Stimulated activated naive CD8-positive, alpha-beta T cell treated with anti-CD3 and anti-CD28 coated beads, Interleukin-15, Interleukin-2, amounts not matched to agents 100 U/mL and 50 U/mL, for 24 hours (primary cell): ENCODE measurements around the gene KCNIP4.

Experiments
- ATAC-seq: fragments of 150-1000 bp; cut with Tn5 transposase; one replicate; pipeline ENCODE4 v1.10.0; 2021
- DNase-seq: peaks from one replicate; pipeline ENCODE4 v3.0.0; 2021

KCNIP4 gene

DNA sequence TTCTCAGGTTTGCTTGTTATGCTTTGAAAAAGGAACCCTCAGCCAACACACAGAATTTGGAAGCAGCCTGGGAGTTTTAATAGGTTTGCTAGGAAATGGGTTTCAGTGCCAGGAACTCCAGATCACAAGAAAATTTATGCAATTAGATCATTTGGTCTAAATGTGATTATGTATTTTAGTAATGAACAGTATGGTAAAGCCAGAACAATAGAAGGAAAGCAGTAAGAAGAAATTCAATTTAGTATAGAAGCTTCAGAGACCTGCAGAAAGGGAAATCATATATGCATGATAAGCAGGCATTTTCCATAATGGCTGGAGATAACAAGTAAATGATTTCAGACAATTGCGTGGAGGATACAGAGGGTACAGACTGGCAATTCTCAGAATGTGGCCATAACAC is 184.7 kb downstream of the KCNIP4 start:
- no peak for DNase-seq
- no peak for ATAC-seq

DNA sequence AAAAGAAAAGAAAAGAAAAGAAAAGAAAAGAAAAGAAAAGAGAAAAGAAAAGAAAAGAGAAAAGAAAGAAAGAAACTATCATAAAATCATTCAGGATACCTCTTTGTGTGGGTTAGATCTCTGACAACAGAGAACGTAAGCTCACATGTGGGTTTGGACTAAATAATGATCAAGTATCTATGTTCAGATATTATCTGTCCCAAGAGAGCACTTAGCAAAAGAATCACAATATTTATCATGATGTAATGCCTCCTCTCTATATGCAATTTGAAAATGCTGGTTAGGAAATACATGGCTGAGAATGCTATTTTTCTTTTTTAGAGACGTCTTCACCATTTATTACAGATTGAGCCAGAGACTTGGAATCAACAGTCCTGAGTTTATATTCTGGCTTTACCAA is 191.3 kb downstream of the KCNIP4 start:
- ATAC-seq (no peak), DNase-seq (no peak)

DNA sequence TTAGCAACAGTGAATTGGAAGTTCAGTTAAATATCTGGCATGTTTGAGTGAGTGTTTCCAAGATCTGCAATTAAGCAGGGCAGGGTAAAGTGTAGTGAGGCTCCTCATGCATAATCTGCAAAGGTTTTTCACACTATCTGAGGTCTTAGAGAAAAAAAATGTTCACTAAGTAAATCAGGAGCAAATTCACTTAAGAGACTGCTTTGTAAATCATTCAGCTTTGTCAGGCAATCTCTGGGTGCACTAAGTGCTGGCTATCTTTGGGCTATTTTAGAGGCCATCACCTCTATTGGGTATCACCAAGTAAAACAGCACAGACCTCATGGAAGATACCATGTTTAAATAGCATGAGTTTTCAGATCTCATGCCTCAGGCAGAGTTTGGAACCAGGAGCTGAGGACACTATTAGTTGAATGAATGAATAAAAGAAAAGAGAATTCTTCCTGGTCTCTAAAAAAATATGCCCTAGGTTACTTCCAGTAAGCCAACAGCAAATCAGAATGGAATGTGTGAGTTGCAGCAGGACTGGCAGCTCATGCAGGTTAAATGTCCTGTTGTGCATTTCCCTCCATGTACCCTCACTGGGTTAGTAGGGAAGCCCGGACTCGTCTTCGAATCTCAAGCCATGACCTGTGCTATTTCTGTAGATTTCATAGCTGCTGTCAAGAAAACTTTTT is 195.3 kb downstream of the KCNIP4 start:
- no peak for ATAC-seq
- DNase-seq, result no peak

DNA sequence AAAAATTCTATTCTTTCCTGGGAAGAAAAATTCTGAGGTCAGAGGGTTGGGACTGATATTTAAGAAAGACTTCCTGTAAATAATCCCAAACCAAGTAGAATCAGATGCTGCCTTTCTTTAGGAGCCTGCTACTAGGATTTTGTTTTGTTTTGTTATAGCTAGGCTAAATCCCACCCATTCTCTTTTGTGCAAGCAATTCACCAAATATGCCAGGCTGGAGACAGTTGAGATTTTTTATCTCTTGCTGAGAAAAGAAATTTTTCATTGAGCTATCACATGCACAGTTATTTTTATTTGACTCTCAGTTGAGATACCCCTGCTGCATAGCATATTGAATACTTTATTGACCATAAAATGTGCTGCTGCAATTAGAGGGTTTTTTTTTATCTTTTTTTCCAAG is 196.0 kb downstream of the KCNIP4 start:
- ATAC-seq, result no peak
- no peak for DNase-seq

DNA sequence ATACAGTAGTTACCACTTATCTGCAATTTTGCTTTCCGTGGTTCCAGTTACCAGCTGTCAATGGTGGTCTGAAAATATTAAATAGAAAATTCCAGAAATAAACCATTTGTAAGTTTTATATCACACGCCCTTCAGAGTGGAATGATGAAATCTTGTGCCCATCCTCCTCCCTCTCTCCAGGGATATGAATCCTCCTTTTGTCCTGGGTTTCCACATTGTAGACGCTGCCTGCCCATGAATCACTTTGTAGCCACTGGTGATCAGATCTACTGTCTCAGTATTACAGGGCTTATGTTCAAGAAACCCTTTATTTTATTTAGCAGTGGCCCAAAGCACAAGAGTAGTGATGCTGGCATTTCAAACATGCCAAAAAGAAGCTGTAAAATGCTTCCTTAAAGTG is 198.6 kb downstream of the KCNIP4 start:
- no peak for DNase-seq
- ATAC-seq, result no peak

DNA sequence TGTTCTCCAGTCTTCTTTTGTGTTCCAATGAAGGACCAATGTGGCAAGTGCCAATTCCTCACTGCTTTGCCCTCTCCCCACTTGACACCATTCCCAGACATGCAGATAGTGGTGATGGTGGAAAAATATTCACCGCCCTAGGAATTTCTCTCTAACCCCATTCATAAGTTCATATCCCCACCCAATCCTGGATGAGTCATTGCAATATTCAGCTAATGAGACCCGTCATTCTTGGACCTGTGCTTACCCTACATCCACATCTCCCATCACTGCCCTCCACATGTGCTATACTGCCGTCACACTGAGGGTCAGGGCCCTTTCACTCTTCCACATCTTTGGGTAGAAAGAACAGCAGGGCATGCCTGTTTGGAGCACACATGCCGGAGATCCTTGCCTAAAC is 199.2 kb downstream of the KCNIP4 start:
- DNase-seq, result no peak
- no peak for ATAC-seq

DNA sequence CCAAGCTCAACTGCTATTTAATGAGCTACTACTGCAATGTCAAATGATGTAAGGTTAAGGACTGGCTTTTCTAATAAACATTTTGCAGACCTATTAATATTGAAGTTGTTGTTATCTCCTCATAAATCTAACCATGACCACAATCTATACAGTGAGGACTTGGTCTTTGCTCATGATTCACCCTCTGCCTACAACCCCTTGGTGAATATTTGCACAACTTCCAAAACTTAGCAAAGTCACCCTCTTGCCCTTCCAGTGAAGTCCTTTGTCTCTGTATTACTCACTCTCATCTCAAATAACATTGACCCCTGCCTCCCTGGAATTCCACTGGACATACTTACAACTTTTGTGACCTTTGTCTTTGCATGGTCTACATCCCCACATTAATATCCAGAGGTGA is 204.5 kb downstream of the KCNIP4 start:
- DNase-seq, result no peak
- no peak for ATAC-seq

DNA sequence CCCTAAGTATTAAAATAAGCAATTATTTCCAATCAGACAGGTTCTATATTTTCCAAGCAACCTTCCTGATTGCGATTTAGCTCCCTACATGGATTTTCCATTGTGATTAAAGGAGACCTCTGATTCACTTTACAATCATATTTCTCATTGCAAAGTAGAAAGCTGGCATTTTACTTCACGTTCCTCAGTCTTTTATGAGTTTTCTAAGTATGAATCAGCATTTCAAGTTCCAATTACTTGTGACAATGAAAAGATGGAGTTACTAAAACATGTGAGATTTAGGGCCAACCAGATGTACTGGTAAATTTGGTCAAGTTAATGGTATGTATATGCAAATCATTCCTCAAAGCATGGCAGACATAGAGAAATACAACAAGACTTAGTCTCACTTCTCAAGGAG is 206.2 kb downstream of the KCNIP4 start:
- no peak for DNase-seq
- ATAC-seq, result no peak

DNA sequence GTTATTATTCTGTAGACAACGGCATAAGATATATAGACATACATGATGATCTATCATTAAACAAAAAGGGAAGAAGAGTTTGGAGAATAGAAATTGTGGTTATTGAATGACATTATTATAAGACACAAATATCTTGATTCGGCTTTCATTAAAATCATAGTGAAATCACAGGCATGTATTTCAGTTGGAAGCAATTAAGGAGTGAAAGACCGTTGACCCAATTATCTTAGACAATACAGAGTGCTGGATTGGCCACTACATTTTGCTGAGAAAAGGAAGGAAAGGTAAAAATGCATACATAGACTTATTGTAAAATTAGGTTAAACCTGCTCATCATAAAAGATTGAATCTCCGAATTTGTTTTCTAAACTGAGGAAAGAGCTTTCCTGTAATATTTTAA is 209.8 kb downstream of the KCNIP4 start:
- DNase-seq, result no peak
- no peak for ATAC-seq

DNA sequence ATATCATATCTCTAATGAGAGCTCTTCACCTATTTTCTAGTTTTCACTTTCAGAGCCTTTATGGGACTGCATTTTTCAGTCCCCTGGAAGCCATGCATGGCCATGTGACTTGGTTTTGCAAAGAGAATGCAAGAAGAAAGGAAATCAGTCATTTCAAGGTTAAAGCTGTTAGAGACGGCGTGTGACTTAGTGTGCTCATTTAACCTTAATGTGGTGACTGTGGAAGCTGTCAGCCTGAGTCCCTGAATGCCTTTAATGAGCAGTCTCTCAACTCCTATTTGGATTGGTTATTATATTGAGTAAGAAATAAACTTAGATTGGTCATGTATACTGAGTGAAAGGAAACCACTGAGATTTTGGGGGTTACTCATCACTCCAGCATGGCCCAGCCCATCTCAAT is 212.7 kb downstream of the KCNIP4 start:
- ATAC-seq, result no peak
- DNase-seq, result no peak

DNA sequence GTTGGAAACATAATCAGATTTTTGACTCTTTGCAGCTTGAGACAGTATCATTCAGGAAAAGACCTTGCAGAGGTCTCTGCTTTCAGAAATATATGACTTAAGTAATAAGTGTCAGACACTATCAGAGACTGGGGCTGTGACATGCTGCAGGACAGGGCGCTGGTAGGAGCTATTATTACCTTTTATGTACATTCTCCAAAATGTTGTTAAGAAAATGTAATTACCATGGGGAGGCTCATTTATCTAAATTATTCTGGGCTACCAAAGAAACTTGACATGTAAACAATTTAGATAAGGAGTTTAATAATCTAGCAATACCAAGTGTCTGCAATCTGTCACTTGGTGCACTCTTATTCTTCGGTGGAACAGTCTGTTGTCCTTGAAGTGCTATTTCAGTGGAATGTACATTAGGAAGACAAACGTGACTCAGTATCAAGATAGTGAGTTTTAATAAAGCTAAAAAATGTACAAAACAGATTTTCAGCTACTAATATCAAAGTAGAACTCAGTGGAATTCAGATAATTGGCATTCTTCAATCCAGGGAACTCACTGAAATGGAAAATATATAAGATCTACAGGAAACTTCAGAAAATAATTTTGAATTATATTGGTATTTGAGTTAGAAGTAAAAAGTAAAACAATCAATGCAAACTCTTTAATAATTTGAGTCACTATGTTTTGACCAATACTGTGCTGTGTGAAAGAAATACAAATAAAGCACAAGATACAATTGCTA is 214.5 kb downstream of the KCNIP4 start:
- DNase-seq (no peak), ATAC-seq (no peak)

DNA sequence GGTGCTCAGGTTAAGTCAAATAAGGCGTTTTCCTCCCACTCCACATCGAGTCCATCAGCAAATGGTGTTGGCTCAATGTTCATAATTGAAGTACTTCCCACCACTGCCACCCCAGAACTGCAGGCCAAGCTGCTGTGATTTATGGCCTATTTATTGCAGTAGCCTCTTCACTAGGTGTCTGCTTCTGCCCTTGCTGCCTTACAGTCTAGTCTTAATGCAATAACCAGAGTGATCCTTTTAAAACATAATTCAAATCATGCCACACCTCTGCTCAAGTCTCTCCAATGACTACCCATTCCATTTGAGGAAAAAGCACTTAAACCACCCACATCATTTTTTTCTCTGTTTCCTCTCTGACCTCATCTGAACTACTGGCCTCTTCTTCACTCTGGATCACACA is 220.3 kb downstream of the KCNIP4 start:
- no peak for ATAC-seq

DNA sequence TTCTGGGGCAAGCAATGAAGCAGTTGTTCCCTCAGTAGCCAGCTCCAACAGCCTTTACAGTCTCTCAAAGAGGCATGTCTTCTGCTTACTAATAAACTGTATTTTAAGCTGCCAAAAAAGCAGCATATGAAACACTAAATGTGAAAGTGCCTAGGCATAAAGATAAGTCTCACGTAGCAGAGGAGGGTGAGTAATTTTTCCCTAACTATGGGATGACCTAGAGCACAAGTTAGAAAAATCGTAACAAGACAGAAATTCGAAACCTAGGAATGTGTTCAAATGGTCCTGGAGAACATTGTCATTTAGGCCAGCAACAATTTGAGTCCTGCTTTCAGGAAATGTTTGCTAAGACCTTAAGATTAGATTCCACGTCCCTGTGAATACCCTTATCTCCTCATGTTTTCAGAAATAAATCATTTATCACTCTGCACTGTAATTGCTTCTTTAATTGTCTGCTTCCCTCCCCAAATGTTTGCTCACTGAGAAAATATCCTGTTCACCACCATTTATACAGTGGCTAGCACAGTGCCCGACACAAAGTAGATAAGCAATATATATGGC is 222.2 kb downstream of the KCNIP4 start:
- ATAC-seq, result no peak
- no peak for DNase-seq

More for the DNA sequence above, 220.3 kb downstream of the KCNIP4 start:
- DNase-seq, result no peak

DNA sequence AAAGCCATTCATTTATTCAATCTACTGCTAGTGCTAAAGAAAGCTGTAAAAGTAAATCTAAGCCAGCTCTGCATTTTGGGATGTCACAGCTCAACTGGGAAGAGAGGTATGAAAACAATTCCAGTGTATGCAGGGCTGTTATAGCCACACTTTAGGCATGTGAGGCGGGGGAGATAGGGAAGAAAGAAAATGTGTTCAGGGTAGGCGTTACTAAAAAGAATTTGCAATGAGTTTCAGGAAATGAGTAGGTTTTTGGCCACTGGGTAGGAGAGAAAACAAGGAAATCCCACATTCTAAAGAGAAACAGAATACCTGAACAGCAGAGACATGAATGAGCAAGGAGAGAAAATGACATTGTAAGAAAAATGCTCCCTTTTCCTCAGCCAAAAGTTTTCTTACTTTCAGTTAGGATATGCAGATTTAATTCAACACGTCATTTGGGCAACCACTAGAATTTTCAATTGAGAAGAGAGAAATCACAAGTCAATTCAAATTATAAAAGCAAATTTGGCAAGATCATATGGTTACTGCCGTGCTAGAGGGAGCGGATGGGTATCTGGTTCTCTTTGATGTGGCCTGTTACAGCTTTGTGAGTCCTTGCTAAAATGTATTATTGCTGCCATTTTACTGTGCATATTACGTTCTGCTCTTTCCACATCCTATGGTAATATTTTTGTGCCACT is 226.3 kb downstream of the KCNIP4 start:
- DNase-seq, result no peak
- ATAC-seq, result no peak

DNA sequence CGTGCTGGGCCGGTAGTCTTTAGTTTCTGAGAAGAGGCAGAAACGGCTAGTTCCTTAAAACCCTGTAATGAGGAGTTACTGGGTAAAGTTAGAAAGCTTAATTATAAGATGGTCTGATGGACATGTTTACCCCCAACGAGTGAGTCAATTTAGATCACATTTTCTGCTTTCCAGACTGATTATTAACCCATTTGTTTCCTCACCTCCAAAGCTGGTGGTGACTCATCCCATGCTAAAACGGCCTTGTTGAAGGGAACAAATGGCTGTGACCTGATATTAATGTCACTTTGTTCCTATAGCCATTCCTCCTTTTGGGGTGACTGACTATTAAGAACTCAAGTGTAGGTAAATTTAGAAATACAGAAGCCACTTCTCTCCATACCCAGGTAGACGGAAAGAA is 232.0 kb downstream of the KCNIP4 start:
- no peak for ATAC-seq
- DNase-seq, result no peak

DNA sequence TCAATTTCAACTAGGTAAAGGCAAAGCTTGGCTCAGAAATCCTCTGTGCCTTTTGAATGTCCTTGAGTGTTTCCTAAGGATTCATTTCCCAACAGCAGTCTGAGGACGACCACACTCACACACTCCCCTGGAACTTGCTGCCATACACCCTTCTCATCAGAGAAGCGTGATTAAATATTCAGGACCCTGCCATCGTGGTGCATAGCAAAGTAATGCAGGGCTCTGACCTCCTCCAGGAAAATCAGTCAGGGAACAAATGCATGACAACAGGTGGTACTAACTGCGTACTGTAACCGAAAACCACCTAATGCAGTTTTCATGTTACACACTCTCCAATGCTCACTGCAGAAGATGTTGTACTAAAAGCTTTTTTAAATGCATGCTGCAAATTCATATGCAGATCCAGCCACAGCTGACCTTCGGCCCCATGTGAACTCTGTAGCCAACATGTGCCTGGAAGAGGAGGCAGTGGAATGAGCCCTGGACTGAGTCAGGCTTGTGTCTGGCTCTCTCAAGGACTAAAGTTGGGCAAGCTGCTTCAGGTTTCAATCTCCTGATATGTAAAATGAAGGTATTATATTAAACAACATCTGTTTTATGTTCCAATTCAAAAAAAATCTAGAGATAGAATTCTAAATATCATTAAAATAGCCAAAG is 238.3 kb downstream of the KCNIP4 start:
- ATAC-seq, result no peak
- no peak for DNase-seq

DNA sequence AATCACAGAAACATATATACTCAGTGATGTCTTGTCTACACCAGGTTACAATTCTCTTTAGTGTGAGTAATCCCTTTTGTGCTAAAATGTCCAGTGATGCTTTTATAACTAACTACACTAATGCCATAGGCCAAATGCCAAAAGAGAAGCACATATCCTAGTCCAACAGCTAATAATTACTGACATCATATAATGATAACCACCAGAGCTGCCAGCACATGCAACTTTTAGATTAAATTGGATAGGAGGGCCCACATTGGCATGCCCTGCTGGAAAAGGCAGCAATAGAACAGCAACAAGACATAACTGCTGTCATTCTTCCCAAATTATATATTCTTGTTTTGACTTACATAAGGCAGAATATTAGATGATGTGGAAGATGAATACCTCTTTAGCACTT is 238.8 kb downstream of the KCNIP4 start:
- DNase-seq (no peak), ATAC-seq (no peak)

DNA sequence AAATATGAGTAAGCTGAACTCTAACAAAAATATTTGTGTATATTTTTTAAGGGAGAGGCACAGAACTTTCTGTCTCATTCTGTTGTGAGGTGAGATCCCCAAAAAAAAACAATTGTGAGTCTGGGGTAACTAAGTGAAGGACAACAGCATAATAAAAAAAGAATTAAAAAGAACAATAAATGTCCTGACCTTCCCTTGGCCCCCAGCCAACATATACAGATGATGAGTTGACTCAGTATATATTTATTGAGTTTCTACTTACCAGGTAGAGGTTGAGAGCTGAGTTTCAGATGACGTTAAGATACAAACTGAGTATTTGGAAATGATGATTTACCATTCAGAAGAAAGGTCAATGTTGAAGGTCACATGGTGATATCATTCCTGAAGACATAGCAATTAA is 239.5 kb downstream of the KCNIP4 start:
- no peak for ATAC-seq
- DNase-seq, result no peak

DNA sequence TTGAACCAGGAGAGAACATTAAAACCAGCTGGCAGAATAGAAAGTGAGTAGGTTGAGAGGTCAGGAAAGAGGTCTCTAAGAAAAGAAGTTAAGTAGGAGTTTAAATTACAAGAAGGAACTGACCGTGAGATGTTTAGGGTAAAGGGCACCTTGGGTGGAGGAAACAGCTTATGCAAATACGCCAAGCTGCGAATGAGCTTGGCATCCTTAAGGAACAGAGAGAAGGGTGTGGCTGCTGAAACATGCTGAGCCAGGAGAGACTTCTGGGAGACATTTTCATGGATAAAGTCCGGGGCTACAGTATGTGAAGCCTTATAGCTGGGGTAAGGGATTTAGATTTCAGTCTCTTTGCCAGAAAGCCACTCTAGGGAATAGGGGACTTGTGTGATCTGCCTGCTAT is 249.1 kb downstream of the KCNIP4 start:
- no peak for DNase-seq
- ATAC-seq, result no peak

DNA sequence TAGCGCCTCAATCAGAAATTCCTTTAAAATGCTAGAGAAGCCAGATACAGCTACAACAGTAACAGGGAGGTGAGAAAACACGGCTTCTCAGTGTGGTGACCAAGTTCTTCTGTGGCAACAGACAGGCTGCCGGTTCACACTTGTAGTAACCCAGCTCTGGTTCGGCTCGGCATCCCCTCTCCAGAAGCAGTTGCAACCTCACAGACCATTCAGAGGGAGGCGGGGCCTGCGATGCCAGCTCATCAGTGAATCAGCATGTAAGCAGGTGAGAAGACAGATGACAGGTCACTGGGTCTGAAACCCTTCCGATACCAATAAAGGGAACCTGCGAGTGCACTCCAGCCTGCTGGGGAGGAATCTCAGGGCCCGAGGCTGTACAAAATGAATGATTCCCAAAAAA is 251.0 kb downstream of the KCNIP4 start:
- ATAC-seq, result peak; percentile 23
- no peak for DNase-seq

DNA sequence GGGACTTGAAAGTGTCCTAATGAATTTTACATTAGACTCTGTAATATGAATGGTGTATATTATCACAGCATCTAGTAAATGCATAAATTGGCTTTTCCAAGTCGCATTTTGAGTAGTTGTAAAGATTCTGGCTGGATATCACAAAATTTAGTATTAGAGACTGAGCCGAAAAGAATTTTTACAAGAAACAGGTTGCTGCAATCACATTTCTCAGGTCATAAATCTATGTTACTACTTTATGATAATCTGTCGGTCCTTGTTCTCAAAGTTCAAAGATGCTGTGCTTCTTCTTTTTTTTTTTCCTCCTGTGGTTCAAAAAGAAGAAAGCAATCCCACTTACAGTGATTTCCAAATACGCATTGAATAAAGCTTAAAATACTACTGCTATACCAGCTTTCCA is 253.4 kb downstream of the KCNIP4 start:
- ATAC-seq, result no peak

DNA sequence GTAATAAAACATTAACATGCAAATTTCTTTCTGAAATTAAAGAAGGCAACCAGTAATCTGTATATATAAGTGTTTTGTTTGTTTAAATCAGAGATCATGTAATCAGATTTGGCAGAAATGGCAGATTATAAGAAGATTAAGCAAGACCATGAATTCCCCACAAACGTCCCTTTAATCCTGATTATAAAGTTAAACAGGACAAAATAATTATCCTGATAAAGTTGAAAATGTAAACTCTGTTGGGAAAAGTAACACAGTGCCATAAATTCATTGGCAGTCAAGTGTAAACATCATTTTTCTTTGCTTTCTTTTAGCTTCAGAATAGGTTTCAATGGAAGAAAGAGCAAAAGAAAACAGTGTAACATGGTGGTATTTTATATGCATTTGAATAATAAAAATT is 256.3 kb downstream of the KCNIP4 start:
- DNase-seq (no peak), ATAC-seq (no peak)

More for the DNA sequence above, 253.4 kb downstream of the KCNIP4 start:
- DNase-seq, result no peak
